Activated CD8-positive, alpha-beta memory T cell treated with anti-CD3 and anti-CD28 coated beads for 4 hours (primary cell): ENCODE results near the gene PRODH2.

Experiments used
- DNase-seq, 2 donors: peaks; one replicate each; pipeline ENCODE4 v3.0.0-alpha.2; 2020; ENCODE audit warnings: low read depth in 2 of 2

PRODH2 gene

DNA sequence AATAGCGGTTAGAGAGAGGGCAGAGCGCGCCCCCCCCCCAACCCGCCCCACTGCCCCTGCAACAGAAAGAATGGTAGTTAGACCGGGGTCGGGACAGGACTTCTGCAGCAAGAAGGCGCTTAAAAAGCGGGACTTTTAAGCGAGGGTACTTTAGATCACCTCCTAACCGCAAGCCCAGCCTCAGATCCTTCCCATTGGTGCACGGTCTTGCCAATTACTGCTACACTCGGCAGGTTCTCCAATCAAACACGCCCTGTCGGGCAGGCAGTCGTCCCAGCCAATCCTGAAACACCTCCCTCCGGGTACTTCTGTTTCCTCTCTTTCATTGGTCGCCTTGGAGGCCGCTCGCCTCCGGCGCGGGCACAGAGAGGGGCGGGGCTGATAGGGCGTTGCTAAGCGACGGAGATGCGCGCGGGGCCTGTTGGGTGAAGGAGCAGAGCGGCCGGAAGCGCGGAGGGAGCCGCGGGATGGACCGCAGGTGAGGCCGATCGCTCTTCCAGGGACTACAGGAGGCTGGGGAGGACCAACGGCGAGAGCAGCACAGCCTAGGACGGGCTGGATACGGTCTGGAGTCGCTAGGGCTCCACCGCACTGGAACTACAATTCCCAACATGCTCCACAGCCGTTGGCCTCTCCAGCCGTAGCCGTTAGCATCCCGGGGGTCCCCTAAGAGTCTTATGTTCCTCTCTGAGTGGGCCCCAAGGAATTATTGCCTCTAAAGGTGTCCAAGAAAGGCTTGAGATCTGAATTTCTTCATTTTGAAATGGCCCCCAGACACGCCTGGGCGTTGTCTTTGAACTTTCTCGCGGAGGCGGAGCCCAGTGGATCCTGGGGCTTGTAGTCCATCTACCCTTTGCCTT, 54.7 kb downstream of the PRODH2 start, which contains the start of gene PROSER3:
TSS of gene PROSER3 (plus strand) at position 428 of the 860 bp plus-strand sequence. CDS start at position 468, 40 bp downstream.
- DNase-seq: peak; percentile 96 to 98

DNA sequence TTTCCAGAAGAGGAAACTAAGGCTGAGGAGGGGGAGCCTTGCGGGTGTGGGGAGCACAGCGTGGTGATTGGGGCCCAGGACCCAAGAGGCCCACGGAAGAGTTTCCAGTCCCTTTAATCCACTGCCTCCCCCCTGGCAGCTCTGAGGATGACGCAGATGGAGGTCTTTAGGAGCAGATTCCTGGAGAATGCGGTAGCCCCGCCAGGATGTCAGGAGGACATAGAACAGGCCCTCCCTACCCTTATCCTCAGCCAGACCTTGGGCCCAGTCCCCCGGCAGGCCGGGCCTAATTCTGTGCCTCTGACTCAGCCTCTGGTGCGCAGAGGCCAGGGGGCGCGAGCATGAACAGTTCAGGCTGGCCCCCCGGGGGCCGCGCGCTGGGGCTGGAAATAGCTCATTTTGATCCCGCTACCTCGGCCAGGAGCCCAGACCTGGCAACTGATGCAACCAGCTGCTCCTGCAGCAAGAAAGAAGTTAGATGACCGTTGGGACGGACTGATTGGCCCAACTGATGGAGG, 55.4 kb downstream of the PRODH2 start:
- DNase-seq: no peak

DNA sequence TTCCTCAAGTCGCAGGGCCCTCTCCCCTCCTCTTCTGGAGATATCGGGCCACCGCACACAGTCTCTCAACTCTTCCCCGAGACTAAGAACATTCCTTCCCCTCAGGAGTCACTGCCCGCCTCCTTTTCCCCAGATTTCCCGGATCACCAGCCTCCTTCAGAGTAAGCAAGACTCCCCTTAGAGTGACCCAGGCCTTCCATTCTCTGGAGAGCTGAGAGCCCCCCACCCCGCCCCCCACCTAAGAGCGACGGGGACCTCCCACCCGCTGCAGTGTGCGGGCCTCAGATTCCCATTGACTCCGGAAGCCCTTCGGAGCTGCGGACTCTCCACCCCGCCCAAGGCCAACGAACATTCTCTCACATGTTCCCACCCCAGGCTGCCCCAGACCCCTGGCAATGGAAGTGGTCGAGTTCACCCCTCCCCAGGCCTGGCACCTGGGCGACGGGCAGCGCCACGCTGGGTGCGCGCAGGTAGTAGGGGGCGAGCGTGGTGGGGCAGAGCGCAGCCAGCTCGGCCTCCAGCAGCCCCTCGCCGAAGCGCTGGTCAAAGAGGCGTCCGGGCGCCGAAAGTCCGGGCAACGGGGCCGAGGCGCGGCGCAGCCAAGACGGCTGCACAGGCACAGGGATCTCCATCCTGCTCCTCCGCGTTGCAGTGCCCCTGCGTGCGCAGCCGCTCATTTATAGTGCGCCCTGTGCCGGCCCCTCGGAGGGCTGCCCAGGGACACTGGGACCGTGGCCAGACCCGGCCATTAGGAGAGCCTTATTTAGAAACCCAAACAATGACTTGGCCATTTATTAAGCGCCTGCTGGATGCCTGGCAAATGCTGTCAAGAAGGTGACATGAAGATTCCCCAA, 56.0 kb downstream of the PRODH2 start, which contains the start of gene HSPB6:
TSS of gene HSPB6 (minus strand) at position 653 of the 854 bp plus-strand sequence. CDS start at position 632, 21 bp downstream.
- no peak for DNase-seq

DNA sequence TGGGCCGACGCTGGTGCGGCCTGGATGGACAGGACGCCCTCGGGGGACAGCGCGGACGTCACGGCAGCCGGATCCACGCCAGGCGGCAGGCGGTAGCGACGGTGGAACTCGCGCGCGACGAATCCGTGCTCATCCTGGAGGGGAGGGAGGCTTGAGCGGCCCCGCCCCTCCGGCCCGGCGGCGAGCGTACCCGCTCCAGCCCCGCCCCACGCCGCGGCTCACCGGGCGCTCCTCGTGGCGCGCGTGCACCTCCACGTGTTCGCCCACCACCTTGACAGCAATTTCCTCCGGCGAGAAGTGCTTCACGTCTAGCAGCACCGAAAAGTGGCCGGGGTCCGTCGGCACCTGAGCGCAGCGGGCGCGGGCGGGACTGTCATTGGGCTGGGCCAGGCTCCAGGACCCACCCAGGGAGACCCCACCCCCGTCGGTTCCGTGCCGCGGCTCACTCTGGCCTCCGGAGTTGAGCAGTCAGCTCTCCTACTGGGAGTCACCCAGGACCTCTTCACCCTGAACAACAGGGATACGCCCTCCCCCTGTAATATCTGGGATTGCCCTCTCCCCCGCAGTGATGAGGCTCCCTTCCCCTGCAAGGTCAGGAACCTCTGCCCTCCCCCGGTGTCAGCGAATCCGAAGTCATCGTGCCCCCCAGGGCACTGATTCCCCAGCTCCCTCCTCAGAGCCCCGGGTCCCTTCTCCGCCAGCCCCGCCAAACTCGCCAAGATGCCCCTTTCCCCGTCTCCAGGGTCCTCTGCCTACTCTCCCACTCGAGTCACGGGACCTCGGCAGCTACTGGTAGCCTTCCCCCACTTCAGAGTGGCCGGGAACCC, 56.9 kb downstream of the PRODH2 start:
- DNase-seq: peak in 1 of 2 donors; percentile 25

DNA sequence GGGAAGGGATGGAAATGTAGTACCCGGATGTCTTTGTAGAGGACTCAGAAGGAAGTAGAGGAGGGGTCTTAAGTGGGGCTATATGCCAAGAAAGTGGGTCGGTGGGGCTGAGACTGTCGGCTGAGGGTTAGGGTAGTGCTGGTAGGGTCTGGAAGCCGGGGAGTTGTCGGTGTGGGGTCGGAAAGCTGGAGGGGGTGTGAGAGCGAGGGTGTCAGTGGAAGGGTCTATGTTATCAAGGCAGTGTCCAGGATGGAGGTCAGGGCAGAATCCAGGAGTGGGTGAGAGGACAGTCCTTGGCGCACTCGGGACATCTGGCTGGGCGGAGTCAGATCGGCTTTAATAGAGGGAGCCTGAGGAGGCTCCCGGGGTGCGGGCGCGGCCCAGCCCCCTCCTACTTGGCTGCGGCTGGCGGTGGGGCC, 57.5 kb downstream of the PRODH2 start:
- DNase-seq: no peak

DNA sequence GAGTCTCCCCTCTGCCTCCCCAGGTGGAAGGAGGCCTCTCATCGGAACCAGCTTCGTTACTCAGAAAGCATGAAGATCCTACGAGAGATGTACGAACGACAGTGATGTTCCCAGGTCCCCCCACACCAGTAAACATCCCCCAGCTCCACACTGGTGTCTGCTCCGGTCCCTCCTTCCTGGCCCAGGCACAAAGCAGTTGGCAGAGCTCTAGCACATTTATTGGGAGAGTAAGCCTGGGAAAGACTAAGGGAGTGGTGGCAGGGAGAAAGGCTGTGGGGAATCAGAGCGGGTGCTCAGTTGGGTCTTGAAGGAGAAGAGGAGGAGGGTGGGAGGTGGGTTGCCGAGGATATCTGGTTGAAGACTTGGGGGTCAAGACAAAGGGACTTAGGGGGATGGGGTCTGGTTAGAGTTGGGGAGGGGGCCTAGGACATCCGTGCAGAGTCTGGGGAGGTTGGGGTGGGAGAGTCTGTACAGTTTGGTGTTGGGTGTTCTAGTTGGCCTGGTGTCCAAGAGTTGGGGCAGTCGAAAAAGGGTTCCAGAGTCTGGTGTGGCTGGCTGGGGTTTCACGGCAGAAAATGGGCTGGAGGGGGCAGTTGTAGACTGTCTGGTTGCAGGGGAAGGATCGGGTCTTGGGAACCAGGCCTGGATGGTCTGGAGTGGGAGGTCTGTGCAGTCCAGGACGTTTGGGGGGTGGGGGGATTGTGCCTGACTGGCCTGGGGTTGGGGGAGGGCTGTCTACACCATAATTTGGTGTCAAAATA, 58.1 kb downstream of the PRODH2 start:
- DNase-seq: no peak

DNA sequence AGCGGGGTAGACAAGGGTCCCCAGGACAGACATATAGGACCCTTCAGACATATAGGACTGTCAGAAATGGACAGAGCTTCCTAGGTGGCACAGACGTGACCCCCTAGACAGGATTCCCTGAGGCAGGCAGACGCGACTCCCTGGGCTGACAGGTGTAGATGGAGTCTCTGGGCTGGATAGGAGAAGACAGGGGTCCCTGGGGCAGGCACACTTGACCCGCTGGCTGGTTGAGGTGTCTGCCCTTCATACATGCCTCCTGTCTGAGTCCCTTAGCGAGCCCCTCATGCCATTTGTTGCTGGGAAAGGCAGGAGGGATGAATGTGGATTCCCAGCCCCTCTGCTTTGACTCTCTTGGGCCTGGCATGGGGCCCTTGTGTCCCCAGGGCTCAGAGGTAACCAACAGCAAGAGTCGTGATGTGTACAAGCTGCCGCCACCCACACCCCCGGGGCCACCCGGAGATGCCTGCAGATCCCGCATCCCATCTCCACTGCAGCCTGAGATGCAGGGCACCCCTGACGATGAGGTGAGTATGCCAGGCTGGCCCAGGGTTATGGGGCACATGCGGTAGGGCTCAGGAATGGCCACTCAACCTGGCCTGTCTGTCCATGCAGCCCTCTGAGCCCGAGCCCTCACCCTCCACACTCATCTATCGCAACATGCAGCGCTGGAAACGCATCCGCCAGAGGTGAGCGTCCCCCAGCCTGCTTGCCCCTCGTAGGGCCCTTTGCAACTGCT, 58.8 kb downstream of the PRODH2 start:
- DNase-seq: no peak

DNA sequence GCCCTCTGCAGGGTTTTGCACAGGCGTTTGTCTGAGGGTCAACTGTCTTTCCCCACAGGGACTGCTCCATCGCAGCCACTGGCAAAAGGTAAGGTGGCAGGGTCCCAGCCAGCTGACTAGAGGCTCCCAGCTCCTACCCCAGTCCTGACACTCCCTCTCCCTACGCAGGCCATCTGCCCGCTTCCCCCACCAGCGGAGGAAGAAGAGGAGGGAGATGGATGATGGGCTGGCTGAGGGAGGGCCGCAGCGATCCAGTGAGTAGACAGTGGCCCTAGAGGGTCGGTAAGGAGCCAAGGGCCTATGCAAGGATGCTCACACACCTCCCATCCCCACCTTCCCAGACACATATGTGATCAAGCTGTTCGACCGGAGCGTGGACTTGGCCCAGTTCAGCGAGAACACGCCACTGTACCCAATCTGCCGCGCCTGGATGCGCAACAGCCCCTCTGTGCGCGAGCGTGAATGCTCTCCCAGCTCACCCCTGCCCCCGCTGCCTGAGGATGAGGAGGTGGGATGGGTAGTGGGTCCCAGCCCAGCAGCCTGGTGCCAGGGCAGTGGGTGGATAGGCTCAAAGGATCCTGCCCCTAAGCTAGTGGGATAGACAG, 59.8 kb downstream of the PRODH2 start:
- no peak for DNase-seq

DNA sequence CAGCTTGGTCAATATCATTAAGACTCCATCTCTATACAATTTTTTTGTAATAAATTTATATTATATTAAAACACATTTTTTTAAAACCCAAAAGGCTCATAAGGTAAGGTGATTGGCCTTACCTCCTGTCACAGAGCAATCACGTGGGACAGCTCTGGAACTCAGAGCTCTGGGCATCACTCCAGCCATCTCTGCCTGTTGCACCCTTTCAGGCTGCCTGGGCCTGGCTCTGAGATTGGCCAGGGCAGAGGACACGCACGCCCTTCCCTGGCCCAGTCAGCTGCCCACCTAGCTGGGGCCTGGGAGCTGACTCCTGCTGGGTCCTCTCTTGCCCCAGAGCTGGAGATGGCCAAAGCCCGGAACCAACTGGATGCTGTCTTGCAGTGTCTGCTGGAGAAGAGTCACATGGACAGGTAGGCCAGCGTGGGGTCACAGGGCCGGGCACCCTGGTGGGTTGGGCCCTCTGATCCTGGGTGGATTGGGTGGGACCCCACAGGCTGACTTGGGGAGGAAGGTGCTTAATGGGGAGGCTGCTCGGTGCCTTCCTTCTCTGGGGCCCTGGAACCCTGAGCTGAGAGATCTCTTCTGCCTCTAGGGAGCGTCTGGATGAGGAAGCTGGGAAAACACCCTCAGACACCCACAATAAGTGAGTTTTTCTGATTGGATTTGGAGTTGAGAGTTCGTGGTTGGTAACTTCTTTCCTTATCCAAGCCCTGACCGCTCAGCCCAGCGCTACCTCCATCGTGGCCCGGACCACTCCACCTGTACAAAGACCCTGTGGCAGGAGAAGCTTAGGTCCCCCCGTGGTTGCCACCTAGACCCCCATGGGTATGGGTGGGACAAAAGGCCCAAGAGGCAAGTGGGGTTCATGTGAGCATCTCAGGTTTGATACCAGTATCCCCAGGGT, 60.6 kb downstream of the PRODH2 start:
- no peak for DNase-seq

DNA sequence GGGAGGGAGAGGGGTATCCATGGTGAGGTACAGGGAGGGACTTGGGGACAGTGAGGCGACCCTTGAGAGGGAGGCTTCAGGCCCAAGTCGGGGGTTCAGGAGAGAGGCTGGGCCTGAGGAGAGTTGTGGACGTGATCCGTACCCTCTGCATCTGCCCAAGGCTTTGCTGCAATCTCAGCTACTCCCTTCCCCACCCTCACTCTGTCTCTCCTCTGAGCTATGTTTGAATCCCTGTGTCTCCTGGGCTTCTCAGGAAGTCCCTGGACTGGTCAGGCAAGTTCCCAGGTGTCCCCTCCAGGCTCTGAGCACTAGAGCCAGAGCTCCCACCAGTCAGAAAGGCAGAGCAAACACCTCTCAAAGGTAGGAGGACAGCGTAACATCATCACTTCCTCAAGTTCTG, 62.5 kb downstream of the PRODH2 start:
- DNase-seq: no peak
